CD14-positive monocyte (primary cell): Measurements from ENCODE around the gene RAMP1. TPM values are rescaled to one million over a fixed set of nuclear protein-coding genes. Genes with fewer than 3 reads are reported as not detected.

Source experiments
- DNase-seq, 3 donors: peaks; one replicate each; pipeline ENCODE4 v3.0.0-alpha.2; 2011 to 2022
- H2AFZ ChIP-seq: 2 replicates; pipeline ENCODE4 v1.6.0; 2012; ENCODE audit warnings: mild to moderate bottlenecking, low read depth, low read length, inconsistent platforms; ENCODE audit not compliant: insufficient read depth, poor library complexity, severe bottlenecking
- H3K27ac ChIP-seq, 2 donors: 1 replicate in 1 of 2; 2 replicates in 1 of 2; pipeline ENCODE4 v1.5.1; 2012 to 2013; ENCODE audit warnings: low read length in 2 of 2, control low read depth in 1 of 2, inconsistent platforms in 1 of 2, low read depth in 1 of 2, mild to moderate bottlenecking in 1 of 2
- H3K27me3 ChIP-seq, 2 donors: one replicate each; pipeline versions ENCODE4 v1.6.0 to v1.6.1; 2011 to 2013; ENCODE audit warnings: low read length in 2 of 2; ENCODE audit not compliant: control insufficient read depth in 2 of 2, insufficient read depth in 2 of 2
- H3K36me3 ChIP-seq, 2 donors: replicated peaks in 1 of 2; 1 replicate in 1 of 2; 2 replicates in 1 of 2; pipeline versions ENCODE4 v1.5.1 to v1.6.1; 2012 to 2013; ENCODE audit warnings: low read length in 2 of 2, control low read depth in 1 of 2, inconsistent platforms in 1 of 2, mild to moderate bottlenecking in 1 of 2; ENCODE audit not compliant: insufficient read depth in 2 of 2, control insufficient read depth in 1 of 2
- H3K4me1 ChIP-seq, 2 donors: 1 replicate in 1 of 2; 2 replicates in 1 of 2; pipeline versions ENCODE4 v1.5.1 to v1.6.1; 2012 to 2013; ENCODE audit warnings: low read length in 2 of 2, control low read depth in 1 of 2, inconsistent platforms in 1 of 2, mild to moderate bottlenecking in 1 of 2, moderate library complexity in 1 of 2; ENCODE audit not compliant: insufficient read depth in 2 of 2, control insufficient read depth in 1 of 2
- H3K4me2 ChIP-seq: replicated peaks from 2 replicates; pipeline ENCODE3; 2012; ENCODE audit warnings: low read length, moderate library complexity, mild to moderate bottlenecking; ENCODE audit not compliant: poor library complexity, severe bottlenecking; ENCODE audit errors: extremely low read depth
- H3K4me3 ChIP-seq, 3 experiments: fragments of 200-600 bp in 1 of 3; sonication (generic) in 1 of 3; replicated peaks in 1 of 3; 1 replicate in 2 of 3; 2 replicates in 1 of 3; pipeline ENCODE4 v1.5.1; 2011 to 2013; ENCODE audit warnings: low read length in 3 of 3, mild to moderate bottlenecking in 3 of 3, control low read depth in 2 of 3, low read depth in 2 of 3, inconsistent platforms in 1 of 3, moderate library complexity in 1 of 3
- H3K79me2 ChIP-seq: 2 replicates; pipeline ENCODE4 v1.6.0; 2012; ENCODE audit warnings: mild to moderate bottlenecking, control low read depth, inconsistent platforms, low read length, moderate library complexity; ENCODE audit not compliant: insufficient read depth
- H3K9ac ChIP-seq: 2 replicates; pipeline ENCODE4 v1.6.0; 2017; ENCODE audit warnings: low read length, mild to moderate bottlenecking; ENCODE audit not compliant: insufficient read depth, poor library complexity, severe bottlenecking
- H3K9me3 ChIP-seq, 2 donors: replicated peaks in 1 of 2; 1 replicate in 1 of 2; 2 replicates in 1 of 2; pipeline versions ENCODE4 v1.5.1 to v1.6.1; 2012 to 2013; ENCODE audit warnings: low read length in 2 of 2, control low read depth in 1 of 2; ENCODE audit not compliant: control insufficient read depth in 1 of 2, insufficient read depth in 1 of 2
- H4K20me1 ChIP-seq: 2 replicates; pipeline ENCODE4 v1.6.0; 2012; ENCODE audit warnings: mild to moderate bottlenecking, low read length, control low read depth, moderate library complexity; ENCODE audit not compliant: insufficient read depth
- H3K27ac Mint-ChIP-seq, 7 donors: one replicate each; pipeline ENCODE4 v1.8.0; 2020; ENCODE audit warnings: mild to moderate bottlenecking in 7 of 7, mixed read lengths in 7 of 7, moderate library complexity in 6 of 7, inconsistent platforms in 2 of 7
- H3K27me3 Mint-ChIP-seq, 3 donors: one replicate each; pipeline ENCODE4 v1.8.0; 2021 to 2022; ENCODE audit warnings: low read depth in 3 of 3, mild to moderate bottlenecking in 3 of 3, mixed read lengths in 3 of 3, moderate library complexity in 3 of 3, inconsistent platforms in 1 of 3
- H3K36me3 Mint-ChIP-seq, 2 donors: one replicate each; pipeline ENCODE4 v1.8.0; 2020; ENCODE audit warnings: mixed read lengths in 2 of 2, inconsistent platforms in 1 of 2, mild to moderate bottlenecking in 1 of 2
- H3K4me1 Mint-ChIP-seq: one replicate; pipeline ENCODE4 v1.8.0; 2020; ENCODE audit warnings: mild to moderate bottlenecking, mixed read lengths
- H3K4me3 Mint-ChIP-seq, 2 donors: one replicate each; pipeline ENCODE4 v1.8.0; 2020; ENCODE audit warnings: mild to moderate bottlenecking in 2 of 2, mixed read lengths in 2 of 2, moderate library complexity in 1 of 2
- H3K9me3 Mint-ChIP-seq, 7 donors: one replicate each; pipeline ENCODE4 v1.8.0; 2020 to 2022; ENCODE audit warnings: mixed read lengths in 7 of 7, mild to moderate bottlenecking in 6 of 7, moderate library complexity in 6 of 7, inconsistent platforms in 2 of 7
- WGBS: methylation state at CpG from one replicate; pipeline ENCODE4 v1.1.5; 2013; ENCODE audit warnings: missing lambda C conversion rate; ENCODE audit not compliant: insufficient coverage; 5-methylcytosine and 5-hydroxymethylcytosine counted together
- intact Hi-C, 2 donors: fragments of 100-400 bp; cut with micrococcal nuclease; formaldehyde crosslinking; loops; one replicate each; pipeline versions ENCODE4 v1.15.0 to v1.15.1; 2023
- polyA minus RNA-seq: library from RNA; depleted of rRNA, polyadenylated mRNA; stranded (reverse); fragments of >200 nt; gene quantifications from 2 replicates; pipeline ENCODE4 v1.2.3, GENCODE V29; 2012
- polyA plus RNA-seq, 3 donors: library from polyadenylated mRNA; depleted of rRNA in 1 of 3; unstranded in 2 of 3; stranded (reverse) in 1 of 3; fragments of 300-500 nt in 2 of 3; fragments of >200 nt in 1 of 3; fragmentation: Illumina TruSeq in 2 of 3; gene quantifications; 1 replicate in 2 of 3; 2 replicates in 1 of 3; pipeline ENCODE4 v1.2.3, GENCODE V29; 2012 to 2021
- total RNA-seq, 12 experiments: library from RNA in 1 of 12; stranded (reverse) in 1 of 12; fragments of 120-200 nt in 1 of 12; gene quantifications; one replicate each; pipeline ENCODE4 v1.2.4 and lab custom pipeline; 2013 to 2026; ENCODE audit warnings: mixed read lengths in 6 of 12, inconsistent platforms in 1 of 12
- TF ChIP-seq, protein P1 (sequence below): fragments of 200-600 bp; IDR thresholded peaks from one replicate; pipeline ENCODE4 v1.8.0; 2022; ENCODE audit warnings: antibody characterized with exemption, mild to moderate bottlenecking

Gene RAMP1
- 0.08 TPM for total RNA-seq (2013)
- polyA plus RNA-seq = not detected
- polyA minus RNA-seq = not detected in 2 replicates
- total RNA-seq (lab: John Stamatoyannopoulos, UW) = 0 to 0.50 (median 0.15) reads per million in 11 experiments

DNA sequence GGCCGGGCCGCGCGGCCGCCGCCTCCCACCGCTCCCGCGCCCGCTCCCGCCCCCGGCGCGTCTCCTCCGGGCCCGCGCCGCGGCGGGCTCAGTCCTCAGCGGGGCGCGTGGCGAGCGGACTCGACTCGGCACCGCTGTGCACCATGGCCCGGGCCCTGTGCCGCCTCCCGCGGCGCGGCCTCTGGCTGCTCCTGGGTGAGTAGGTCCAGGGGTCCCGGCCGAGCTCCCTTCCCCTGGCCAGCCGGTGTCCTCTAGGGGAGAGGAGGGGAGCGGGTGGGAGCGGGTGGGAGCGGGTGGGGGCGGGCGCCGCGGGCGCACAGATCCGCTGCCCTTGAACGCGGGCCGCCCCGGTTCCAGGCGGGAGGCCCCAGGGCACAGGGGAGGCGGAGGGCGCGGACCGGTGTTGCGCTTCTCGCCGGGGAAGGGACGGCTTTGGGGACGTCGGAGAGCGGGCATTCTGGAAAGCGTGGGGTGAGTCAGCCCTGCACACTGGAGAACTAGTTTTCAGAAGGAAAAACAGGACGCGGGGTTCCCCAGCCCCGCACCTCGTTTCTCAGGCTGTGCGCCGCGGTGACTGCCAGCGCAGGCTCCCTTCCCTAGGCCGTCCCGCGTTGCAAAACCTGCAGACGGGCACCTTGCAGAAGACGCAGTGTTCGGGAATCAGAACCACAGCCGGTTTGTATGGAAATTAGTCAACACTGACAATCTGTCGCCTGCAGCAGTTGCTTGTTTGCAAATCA lies at the start of gene RAMP1:
RAMP1 (plus strand) TSS at position 91 of the 740 bp plus-strand sequence; CDS start at position 144, 53 bp downstream.
- peak within 1 kb of the TSS in 1 of 2 donors; percentile 83 for H3K4me3 Mint-ChIP-seq
- H3K27me3 ChIP-seq = peaks cover 11 to 34% of the 10 kb centered on the region in 2 donors
- H3K9me3 ChIP-seq = no peaks in the 10 kb centered on the region
- TF ChIP-seq, protein P1, sequence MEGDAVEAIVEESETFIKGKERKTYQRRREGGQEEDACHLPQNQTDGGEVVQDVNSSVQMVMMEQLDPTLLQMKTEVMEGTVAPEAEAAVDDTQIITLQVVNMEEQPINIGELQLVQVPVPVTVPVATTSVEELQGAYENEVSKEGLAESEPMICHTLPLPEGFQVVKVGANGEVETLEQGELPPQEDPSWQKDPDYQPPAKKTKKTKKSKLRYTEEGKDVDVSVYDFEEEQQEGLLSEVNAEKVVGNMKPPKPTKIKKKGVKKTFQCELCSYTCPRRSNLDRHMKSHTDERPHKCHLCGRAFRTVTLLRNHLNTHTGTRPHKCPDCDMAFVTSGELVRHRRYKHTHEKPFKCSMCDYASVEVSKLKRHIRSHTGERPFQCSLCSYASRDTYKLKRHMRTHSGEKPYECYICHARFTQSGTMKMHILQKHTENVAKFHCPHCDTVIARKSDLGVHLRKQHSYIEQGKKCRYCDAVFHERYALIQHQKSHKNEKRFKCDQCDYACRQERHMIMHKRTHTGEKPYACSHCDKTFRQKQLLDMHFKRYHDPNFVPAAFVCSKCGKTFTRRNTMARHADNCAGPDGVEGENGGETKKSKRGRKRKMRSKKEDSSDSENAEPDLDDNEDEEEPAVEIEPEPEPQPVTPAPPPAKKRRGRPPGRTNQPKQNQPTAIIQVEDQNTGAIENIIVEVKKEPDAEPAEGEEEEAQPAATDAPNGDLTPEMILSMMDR = no peak
- H3K27me3 Mint-ChIP-seq = peaks cover 26 to 51% (median 42%) of the 10 kb centered on the region in 3 donors
- peaks cover 0 to 7% (median 2%) of the 10 kb centered on the region in 7 donors for H3K9me3 Mint-ChIP-seq
- intact Hi-C loops = no loop called here
- no peaks in the 10 kb centered on the region for H3K36me3 ChIP-seq
- no peak for DNase-seq
- peaks cover 0 to 2% of the 10 kb centered on the region in 2 donors for H3K36me3 Mint-ChIP-seq
- no peaks in the 10 kb centered on the region for H3K4me1 ChIP-seq
- H3K4me1 Mint-ChIP-seq = peaks cover 18% of the 10 kb centered on the region
- 0% methylated on average over 64 of the region's 79 CpGs for WGBS
- H3K79me2 ChIP-seq = no peaks in the 10 kb centered on the region
- no peak within 1 kb of the TSS for H3K9ac ChIP-seq
- no peak within 1 kb of the TSS for H3K4me3 ChIP-seq
- no peaks in the 10 kb centered on the region for H4K20me1 ChIP-seq
- no peak within 1 kb of the TSS for H2AFZ ChIP-seq
- no peak within 1 kb of the TSS for H3K4me2 ChIP-seq
- H3K27ac ChIP-seq = no peak within 1 kb of the TSS
- H3K27ac Mint-ChIP-seq = peak within 1 kb of the TSS in 2 of 7 donors; percentile 11 to 53

DNA sequence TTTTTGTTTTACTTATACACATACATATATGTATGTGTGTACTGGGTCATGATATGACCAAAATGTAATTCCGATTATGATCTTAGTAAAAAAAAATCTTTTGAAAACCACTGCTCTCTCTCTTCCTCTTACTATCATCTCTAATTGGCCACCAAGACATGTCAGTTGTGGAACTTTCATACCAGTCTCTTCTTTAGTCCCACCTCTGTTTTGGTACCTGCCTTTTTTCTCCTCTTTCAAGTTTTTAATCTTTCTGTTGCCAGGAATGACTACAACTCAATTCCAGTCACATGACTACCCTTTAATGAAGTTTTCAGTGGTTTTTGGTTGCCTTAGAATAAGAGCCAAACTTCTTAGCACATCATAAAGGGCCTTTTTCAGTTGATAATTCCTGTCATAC lies 43.8 kb upstream of the RAMP1 start:
- Histone ChIP-seq H4K20me1 (no peaks in the 10 kb centered on the region), H3K79me2 (no peaks in the 10 kb centered on the region), H3K36me3 (no peaks in the 10 kb centered on the region), H3K4me3 (no peak overlapping the region), H3K9me3 (no peaks in the 10 kb centered on the region), H3K27me3 (no peaks in the 10 kb centered on the region), H3K9ac (no peak overlapping the region), H3K27ac (no peak overlapping the region), H2AFZ (no peak overlapping the region), H3K4me1 (peaks cover 0 to 4% of the 10 kb centered on the region in 2 donors), H3K4me2 (no peak overlapping the region)
- WGBS = no CpG with 5 or more reads among the region's 1 CpG
- Mint-ChIP-seq H3K36me3 (no peaks in the 10 kb centered on the region), H3K4me1 (peaks cover 10% of the 10 kb centered on the region), H3K27me3 (no peaks in the 10 kb centered on the region), H3K4me3 (no peak overlapping the region), H3K9me3 (no peaks in the 10 kb centered on the region), H3K27ac (no peak overlapping the region)
- no peak for DNase-seq
- TF ChIP-seq, protein P1 = no peak
- intact Hi-C loops = no loop called here
